ENCODE results near the gene CHCHD3.

The CHCHD3 gene

DNA sequence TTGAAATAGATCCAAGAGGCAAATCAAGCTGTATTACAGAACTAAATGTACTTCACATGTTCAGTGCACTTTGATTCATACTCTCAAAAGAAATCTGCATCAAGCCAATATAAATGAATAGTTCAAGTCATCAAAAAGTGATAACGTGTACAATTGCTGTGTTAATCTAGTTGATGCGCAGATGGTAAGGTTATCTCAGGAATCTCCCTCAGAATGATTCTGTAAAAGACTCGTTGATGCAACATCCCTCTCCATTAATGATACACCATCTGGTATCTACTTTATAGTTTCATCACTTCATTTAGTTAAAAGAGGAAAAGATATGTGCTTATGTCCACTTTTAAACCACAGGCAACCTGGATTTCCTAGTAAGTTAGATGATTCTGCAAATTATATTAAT, 200.6 kb downstream of the CHCHD3 start:
- no peak overlapping the region for H3K27ac Mint-ChIP-seq
- H3K27me3 Mint-ChIP-seq (ENCODE audit: low read depth) = no peaks in the 10 kb centered on the region
- no peak overlapping the region for H3K4me3 Mint-ChIP-seq
- H3K9me3 Mint-ChIP-seq = no peaks in the 10 kb centered on the region
- TF ChIP-seq, protein P1, sequence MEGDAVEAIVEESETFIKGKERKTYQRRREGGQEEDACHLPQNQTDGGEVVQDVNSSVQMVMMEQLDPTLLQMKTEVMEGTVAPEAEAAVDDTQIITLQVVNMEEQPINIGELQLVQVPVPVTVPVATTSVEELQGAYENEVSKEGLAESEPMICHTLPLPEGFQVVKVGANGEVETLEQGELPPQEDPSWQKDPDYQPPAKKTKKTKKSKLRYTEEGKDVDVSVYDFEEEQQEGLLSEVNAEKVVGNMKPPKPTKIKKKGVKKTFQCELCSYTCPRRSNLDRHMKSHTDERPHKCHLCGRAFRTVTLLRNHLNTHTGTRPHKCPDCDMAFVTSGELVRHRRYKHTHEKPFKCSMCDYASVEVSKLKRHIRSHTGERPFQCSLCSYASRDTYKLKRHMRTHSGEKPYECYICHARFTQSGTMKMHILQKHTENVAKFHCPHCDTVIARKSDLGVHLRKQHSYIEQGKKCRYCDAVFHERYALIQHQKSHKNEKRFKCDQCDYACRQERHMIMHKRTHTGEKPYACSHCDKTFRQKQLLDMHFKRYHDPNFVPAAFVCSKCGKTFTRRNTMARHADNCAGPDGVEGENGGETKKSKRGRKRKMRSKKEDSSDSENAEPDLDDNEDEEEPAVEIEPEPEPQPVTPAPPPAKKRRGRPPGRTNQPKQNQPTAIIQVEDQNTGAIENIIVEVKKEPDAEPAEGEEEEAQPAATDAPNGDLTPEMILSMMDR (IDR thresholded peaks at IDR 0.05; ENCODE audit: unreplicated experiment in 3 of 3) = no peak
- peaks cover 11% of the 10 kb centered on the region for H3K4me1 Mint-ChIP-seq
- peaks cover 22% of the 10 kb centered on the region for H3K36me3 Mint-ChIP-seq (ENCODE audit: low read depth)

DNA sequence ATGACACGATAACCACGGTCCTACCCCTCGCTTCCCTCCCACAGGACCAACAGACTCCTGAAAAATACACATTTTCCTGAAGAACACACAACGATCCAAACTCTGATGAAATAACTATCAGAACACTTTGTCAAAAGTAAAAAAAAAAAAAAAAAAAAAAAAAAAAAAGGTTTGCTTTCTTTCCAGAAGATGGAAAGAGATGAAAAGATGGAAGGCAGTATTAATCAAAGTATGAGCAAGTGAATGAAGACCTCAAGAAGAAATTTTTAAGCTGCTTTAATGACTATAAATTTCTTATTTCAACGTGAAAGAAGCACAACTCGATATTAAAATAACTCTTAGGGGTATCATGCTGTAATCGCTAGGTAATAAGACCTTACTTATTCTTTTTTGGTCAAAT, 202.3 kb downstream of the CHCHD3 start:
- peaks cover 17% of the 10 kb centered on the region for H3K36me3 Mint-ChIP-seq (ENCODE audit: low read depth)
- H3K4me1 Mint-ChIP-seq = peaks cover 11% of the 10 kb centered on the region
- H3K4me3 Mint-ChIP-seq = no peak overlapping the region
- no peaks in the 10 kb centered on the region for H3K27me3 Mint-ChIP-seq (ENCODE audit: low read depth)
- no peak overlapping the region for H3K27ac Mint-ChIP-seq
- H3K9me3 Mint-ChIP-seq = no peaks in the 10 kb centered on the region
- TF ChIP-seq, protein P1 (IDR thresholded peaks at IDR 0.05; ENCODE audit: unreplicated experiment in 3 of 3) = no peak

DNA sequence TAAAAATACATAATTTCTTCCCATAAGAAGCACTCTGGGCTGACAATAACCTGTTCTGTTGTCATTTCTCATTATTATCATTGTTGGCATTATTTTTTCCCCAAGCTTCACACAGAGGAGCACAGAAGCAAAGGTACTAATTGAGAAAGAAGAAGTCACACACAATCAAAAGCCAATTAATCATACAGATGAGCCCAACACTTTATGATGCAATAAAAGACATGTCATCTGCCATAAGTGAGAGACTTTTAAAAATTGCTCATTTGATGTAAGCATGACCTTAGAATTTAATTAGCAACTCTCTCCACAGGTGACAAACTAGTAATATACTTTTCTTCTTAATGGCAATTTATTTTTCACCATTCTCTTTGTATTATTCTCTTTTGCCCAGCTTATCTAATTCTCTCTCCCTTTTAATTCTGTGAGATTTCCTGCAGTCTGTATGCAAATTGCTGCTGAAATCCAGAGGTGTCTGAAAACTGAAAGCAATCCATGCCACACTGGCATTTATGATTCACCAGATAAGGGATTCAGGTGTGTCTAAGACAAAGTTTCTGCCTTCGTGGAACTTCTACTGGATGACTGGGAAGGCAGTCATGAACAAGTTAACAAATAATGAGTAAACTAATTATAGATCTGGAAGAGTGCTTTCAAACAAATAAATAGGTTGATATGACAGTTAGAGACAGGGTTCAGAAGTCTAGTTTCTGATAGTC, 203.5 kb downstream of the CHCHD3 start:
- Mint-ChIP-seq H3K4me1 (peaks cover 11% of the 10 kb centered on the region), H3K27ac (no peak overlapping the region), H3K9me3 (no peaks in the 10 kb centered on the region), H3K36me3 (ENCODE audit: low read depth) (peaks cover 12% of the 10 kb centered on the region), H3K27me3 (ENCODE audit: low read depth) (no peaks in the 10 kb centered on the region), H3K4me3 (no peak overlapping the region)
- TF ChIP-seq, protein P1 (IDR thresholded peaks at IDR 0.05; ENCODE audit: unreplicated experiment in 3 of 3) = no peak

DNA sequence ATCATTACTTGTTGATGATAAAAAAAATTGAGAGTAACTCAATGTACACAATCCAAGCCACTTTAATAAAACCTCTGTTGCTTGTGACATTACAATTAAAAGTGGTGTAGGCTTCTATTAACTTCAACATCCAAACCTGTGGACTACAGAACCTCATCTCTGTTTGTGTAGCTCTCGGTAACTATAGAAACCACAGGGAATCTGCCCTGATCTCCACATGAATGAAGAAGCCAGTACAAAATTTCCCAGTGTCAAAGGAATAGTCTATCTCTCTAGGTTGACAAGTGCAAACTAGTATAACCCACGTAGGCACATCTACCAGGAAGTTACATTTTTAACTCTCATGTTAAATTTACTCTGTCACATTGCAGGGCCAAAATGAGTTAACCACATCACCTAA, 204.3 kb downstream of the CHCHD3 start:
- Mint-ChIP-seq H3K4me1 (peaks cover 6% of the 10 kb centered on the region), H3K27ac (no peak overlapping the region), H3K9me3 (no peaks in the 10 kb centered on the region), H3K36me3 (ENCODE audit: low read depth) (peaks cover 7% of the 10 kb centered on the region), H3K4me3 (no peak overlapping the region), H3K27me3 (ENCODE audit: low read depth) (no peaks in the 10 kb centered on the region)
- TF ChIP-seq, protein P1 (IDR thresholded peaks at IDR 0.05; ENCODE audit: unreplicated experiment in 3 of 3) = no peak

DNA sequence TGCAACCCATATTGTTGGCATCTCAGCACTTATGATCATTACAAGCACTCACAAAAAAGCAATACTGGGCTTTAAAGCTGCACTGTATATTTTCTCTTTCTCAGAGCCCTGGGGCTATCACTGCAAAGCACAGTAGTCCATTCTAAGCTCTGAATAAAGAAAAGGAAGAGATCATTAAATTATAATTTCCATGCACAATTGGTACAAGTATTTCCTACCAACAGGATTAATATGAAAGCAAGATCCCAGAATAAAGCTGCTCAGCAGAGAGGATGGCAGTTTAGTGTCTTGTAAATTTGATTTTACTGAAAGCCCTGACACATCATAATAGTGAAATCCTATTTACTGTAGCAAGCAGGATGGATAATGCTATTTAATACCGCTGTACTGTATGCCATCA, 205.3 kb downstream of the CHCHD3 start:
- Mint-ChIP-seq H3K4me1 (no peaks in the 10 kb centered on the region), H3K36me3 (ENCODE audit: low read depth) (peaks cover 7% of the 10 kb centered on the region), H3K9me3 (no peaks in the 10 kb centered on the region), H3K27me3 (ENCODE audit: low read depth) (no peaks in the 10 kb centered on the region), H3K27ac (no peak overlapping the region), H3K4me3 (no peak overlapping the region)
- TF ChIP-seq, protein P1 (IDR thresholded peaks at IDR 0.05; ENCODE audit: unreplicated experiment in 3 of 3) = no peak

DNA sequence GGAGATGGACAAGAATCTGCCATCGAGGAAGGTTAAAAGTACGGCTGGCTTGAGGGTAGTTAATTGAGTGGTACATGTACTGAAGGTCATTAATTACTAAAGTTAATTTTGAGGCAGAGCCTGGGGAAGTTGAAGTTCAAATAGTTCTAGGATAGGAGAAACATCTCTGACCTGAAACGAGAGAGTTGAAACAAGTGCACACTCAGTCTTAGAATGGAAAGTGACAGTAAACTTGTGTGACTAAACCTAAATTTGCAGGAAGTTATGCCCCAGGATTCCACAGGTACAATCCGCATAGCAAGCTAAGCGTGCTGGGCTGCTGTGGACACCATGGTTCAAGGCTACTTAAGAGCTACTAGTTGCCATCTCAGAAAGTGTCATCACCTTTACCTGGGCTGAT, 209.9 kb downstream of the CHCHD3 start:
- peaks cover 7% of the 10 kb centered on the region for H3K36me3 Mint-ChIP-seq (ENCODE audit: low read depth)
- H3K27ac Mint-ChIP-seq = no peak overlapping the region
- H3K27me3 Mint-ChIP-seq (ENCODE audit: low read depth) = no peaks in the 10 kb centered on the region
- no peak overlapping the region for H3K4me3 Mint-ChIP-seq
- H3K9me3 Mint-ChIP-seq = no peaks in the 10 kb centered on the region
- H3K4me1 Mint-ChIP-seq = no peaks in the 10 kb centered on the region
- TF ChIP-seq, protein P1 (IDR thresholded peaks at IDR 0.05; ENCODE audit: unreplicated experiment in 3 of 3) = no peak

All from nephron (organoid).